Stimulated activated CD4-positive, alpha-beta T cell treated with anti-CD3 and anti-CD28 coated beads, Interleukin-1b, Interleukin-23, amount 100 ng/mL, for 24 hours (primary cell): ENCODE measurements around the gene VANGL1.

Source experiments
- DNase-seq, 4 experiments: peaks; one replicate each; pipeline ENCODE4 v3.0.0-alpha.2; 2020; ENCODE audit warnings: low read depth in 4 of 4, low spot score in 1 of 4

VANGL1 gene

DNA sequence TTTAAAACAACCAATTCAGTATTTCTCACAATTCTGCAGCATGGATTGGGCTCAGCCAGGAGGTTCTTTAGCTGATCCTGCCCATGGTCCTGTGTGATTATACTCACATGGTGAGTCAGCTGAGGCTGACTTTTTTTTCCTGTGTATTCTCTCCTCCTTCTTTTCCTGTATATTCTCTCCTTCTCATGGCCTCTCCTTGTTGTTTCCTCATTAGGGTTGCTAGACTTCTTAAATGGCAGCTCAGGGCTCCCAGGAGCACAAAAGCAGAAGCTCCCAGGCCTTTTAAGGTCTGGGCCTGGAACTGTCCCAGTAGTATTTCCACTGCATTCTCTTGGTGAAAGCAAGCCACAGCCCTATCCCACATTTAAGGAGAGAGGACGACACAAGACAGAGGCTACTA lies 26.8 kb downstream of the VANGL1 start:
- DNase-seq, result no peak

DNA sequence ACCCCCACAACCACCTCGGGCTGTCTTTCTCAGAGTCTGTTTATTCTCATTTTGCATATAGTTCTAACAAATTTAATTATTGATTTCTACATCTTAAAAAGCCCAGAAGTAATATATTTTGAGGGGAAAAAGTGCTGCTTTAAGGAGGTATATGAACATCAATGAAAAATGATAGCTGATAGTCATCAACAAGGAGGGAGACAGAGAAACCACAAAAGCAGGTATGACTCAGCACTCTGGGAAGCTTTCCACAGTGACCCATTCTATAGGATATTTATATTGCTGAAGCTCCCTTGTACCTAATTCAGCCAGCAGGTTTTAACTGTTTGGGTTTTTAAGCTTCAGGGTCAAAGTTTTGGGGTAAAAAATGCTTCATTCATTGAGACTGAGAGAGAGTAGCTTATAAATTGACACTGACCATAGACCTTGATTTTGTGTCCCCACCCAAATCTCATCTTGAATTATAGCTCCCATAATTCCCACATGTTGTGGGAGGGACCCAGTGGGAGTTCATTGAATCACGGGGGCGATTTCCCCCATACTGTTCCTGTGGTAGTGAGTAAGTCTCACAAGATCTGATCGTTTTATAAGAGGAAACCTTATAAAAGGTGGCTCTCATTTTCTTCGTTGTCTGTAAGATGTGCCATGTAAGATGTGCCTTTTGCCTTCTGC lies 27.4 kb downstream of the VANGL1 start:
- DNase-seq, result no peak

- DNase-seq, result no peak
Observed at GRCh38 chr1:115669886-115670285, 28.1 kb downstream of the VANGL1 start.

GRCh38 chr1:115670476-115671175 lies 28.9 kb downstream of the VANGL1 start:
- no peak for DNase-seq

DNA sequence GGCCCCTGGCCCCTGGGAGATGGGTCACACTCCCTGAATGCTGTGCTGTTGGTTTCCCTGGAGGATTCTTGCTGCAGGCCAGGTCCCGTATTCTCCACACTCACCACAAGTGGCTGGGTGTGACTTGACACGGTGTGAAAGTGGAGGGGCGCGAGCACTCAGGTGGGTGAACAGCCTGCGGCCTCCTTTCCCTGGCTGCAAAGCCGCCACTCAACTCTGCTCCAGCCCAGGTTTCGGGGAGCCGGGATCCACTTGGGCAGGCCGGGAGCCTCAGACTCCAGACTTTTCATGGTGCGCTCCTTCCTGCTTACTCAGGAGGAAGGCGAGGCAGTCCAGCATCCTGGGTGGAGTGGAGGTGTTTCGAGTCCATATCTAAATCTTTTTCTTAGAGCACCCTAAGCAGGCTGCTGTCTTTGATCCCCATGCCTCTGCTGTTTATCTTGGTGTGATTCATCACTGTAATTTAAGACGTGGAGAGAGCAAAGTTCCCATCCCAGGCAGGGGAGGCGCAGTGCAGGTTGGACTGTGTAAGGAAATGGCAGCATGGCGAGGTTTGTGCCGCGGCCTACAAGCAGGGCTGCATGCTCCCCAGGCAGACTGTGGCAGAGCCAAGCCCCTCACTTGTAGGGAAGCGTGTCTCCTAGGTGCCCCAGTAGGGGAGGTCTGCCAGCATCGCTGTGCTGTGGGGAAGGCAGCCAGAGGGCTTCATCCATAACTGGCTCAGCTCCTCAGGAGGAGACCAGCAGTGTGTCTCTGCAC lies 29.6 kb downstream of the VANGL1 start:
- no peak for DNase-seq

DNA sequence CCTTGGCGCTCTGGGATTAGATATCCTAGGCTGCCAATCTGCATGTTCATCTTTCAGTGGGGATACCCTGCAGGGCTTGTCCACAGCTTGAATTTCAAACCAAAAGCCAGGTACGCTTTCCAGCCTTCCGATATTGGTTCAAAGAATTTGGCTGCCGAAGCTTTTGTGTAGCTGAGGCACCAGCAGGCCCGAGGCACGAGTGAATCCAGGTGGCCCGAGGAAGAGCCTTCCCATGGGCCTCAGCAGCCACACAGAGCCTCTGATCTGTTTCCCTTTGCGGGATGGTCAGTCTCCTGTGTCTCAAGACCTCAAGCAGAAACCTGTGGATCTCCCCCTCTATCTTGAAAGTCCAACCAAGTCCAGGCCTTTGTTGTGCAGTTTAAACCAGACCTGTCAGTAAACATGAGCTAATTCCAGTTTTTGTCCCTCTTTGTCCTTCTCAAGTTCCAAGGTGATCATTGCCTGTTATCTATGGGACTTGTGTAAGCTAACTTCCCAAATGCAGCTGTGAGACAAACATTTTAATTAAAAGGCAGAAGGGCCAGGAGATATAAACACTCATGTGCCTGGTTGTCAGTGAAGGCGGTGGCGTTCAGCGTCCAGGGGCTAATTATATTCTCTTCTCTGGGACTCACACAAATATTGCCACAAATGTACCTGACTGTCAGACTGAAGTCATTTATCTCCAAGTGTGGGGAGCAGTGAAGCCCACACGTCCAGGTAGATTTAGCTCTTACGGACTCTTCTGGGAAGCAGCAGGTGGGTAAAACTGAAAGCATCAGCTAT lies 30.6 kb downstream of the VANGL1 start:
- no peak for DNase-seq

DNA sequence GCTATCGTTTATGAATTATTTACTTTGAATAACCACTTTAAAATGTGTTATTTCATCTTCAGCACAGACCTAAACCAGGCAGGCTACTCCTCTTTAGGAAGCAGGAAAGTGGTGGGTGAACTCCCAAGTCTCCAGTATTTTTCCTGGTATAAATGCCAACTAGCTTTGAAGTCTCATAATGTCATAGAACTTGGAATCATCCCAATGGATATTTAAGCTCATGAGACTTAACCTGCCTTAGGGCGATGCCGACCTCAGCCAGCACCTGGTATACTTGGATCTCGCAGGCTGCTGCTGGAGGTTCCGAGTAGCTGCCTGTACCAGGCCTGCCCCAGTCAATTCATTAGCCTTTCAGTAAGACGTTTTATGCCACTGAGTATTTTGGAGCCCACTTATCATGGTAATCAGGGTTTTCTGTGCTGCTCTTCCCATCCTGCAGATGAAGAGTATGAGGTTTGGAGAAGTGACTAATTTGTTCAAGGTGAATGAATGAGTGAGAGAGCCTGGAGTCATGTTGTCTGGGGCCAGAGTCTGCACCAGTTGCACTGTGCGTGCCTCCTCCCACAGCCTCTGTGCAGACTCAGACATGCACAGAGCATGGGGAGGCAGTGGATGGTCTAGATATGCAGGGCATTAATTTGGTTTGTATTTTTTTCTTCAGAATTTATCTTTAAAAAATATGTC lies 34.9 kb downstream of the VANGL1 start:
- DNase-seq, result no peak

GRCh38 chr1:115677182-115677555 lies 35.4 kb downstream of the VANGL1 start:
- no peak for DNase-seq

- no peak for DNase-seq
Observed at GRCh38 chr1:115677565-115677964, 35.8 kb downstream of the VANGL1 start.

DNA sequence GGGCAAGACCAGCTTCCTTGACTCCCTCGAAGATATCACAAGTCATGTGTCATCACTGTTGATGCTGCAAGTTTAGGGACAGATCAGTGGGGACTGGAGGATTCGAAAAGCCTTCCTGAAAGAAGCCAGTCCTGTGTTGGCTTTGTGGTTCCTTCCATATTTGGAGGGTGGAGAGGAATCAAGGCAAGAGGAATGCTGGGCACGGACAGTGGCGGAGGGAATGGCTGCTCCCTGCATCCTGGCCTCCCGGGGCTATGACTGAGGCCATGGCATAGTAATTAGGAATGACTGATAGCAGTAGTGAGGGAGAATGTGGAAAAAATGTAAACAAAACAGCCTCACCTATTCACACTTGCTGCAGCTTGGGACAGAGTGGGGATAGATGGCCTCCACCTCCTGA lies 36.4 kb downstream of the VANGL1 start:
- no peak for DNase-seq

GRCh38 chr1:115679141-115679611 lies 37.4 kb downstream of the VANGL1 start:
- no peak for DNase-seq

DNA sequence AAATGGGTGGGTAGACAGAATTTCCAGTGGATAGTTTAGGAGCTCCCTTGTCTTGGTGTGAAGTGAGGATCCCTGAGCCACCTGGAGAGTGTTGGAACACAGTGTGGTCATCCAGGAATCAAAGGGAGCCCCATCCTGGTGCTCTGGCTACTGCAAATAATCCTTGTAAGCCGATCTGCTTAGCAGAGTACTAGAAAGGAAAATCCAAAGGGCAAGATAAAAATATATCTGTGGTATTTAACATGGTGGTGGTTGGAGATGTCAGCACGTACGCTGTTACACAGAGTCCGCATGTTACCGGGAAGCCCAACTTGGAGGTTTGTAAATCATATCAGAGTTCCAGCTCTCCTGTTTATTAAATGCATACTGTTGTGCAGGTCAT lies 39.0 kb downstream of the VANGL1 start:
- no peak for DNase-seq

DNA sequence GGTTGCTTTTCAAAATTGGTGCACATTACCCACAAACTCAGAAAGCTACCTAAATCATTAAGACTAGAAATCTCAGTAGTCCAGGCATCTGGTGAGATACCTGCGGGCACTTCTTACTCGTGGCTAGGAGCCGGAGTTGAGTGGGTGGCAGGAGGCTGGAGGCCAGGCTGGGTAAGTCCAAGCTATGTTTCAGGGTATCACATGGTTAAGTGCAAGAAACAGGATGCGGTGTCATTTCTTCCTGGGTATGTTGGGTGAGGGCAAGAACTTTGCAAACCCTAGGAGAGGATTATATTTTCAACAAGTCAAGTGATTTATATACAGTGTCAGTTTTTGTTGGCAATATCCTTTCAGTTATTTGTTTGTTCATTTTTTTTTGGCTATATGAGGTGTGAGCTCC lies 41.0 kb downstream of the VANGL1 start:
- DNase-seq, result no peak

- no peak for DNase-seq
Observed at GRCh38 chr1:115685029-115685705, 43.4 kb downstream of the VANGL1 start.

- DNase-seq, result no peak
Observed at GRCh38 chr1:115687744-115688143, 46.0 kb downstream of the VANGL1 start.

DNA sequence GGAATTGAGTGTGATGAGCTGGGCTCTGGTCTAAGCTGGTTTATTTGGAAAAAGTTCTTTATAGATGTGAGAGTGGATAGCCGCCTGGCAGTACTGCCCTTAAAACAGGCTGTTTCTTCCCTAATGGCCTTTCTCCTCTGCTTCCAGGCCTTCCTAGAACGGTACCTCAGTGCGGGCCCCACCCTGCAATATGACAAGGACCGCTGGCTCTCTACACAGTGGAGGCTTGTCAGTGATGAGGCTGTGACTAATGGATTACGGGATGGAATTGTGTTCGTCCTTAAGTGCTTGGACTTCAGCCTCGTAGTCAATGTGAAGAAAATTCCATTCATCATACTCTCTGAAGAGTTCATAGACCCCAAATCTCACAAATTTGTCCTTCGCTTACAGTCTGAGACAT lies 49.2 kb downstream of the VANGL1 start:
- no peak for DNase-seq

DNA sequence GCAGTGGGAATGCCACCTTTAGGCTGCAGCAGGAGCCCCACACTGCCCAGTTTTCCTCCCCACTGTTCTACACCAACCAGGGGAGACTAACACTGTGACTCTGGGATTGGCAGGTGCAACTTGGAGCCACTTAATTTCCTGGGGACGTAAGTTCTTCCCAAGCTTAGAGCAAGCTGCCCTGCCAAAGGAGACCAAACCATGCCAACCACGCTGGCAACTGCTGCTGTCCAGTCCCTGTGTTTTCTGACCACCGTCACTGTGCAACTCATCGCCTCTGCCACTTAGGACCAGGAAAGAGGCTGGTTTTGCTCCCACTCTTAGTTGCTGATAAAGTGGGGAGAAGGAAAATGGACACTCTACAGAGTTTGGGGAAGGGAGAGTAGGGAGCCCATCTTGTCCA lies 50.5 kb downstream of the VANGL1 start:
- DNase-seq, result no peak

- no peak for DNase-seq
Observed at GRCh38 chr1:115694805-115695204, 53.0 kb downstream of the VANGL1 start.

DNA sequence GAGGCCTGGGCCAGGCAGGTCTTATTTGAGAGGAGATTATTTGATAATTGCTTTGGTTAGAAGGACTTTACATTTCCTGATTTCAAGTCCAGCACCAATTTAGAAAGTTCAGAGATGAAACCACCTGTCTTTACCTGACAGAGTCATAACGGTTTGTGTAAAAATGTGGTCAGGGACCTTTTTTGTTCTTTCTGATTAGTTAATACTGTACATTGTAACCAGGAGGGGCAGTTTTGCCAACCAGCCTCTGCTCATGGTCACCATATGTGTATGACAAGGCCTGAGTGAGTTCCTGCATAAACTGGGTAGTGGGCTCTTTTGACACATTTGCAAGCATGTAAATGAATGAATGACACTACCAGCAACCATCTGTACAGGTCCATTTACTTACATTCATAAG lies 55.8 kb downstream of the VANGL1 start:
- DNase-seq, result no peak

DNA sequence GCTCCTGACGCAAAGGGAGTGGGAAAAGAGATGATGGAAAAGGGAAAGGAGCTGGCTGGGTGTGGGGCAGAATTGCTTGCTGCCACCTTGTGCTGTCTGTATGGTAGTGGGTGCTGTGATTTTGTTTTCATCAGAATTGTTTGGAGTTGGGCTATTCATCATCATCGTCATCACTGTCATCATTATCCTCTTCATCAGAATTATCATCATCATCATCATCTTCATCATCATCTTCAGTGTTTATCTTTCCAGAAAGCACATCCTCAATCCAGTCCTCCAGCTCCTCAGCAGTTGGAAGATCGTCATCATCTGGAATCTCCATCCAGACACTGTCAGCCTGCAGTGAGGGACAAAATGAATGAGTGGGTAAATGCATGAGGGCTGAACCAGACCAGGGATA lies 59.3 kb downstream of the VANGL1 start:
- DNase-seq, result no peak
